OCI-LY7 (cell line): ENCODE measurements around the gene PALLD. TPM values are rescaled to one million over a fixed set of nuclear protein-coding genes. Genes with fewer than 3 reads are reported as not detected.

Experiments used
- BruUV-seq: library from RNA; stranded (reverse); fragments of 400-500 nt; replicated peaks from 2 replicates; lab custom pipeline; 2021; lab: Mats Ljungman, UMichigan
- CTCF ChIA-PET: fragments of 300-600 bp; sonication (Branson Sonifier 250); formaldehyde crosslinking; loops from one replicate; lab custom pipeline; 2022; ENCODE audit warnings: antibody characterized with exemption; ENCODE audit not compliant: unreplicated experiment; lab: Charles Lee
- POLR2A ChIA-PET: fragments of 300-600 bp; sonication (Branson Sonifier 250); formaldehyde crosslinking; loops from one replicate; lab custom pipeline; 2022; ENCODE audit warnings: antibody characterized with exemption; lab: Charles Lee
- DNase-seq: peaks from one replicate; pipeline ENCODE4 v3.0.0-alpha.2; 2015; ENCODE audit warnings: low spot score
- H2AFZ ChIP-seq: fragments of 200-600 bp; sonication (generic), shearing (Covaris generic); 2 replicates; pipeline ENCODE4 v1.6.1; 2014; ENCODE audit warnings: mild to moderate bottlenecking, antibody characterized with exemption, low read length, moderate library complexity
- H3K27ac ChIP-seq: fragments of 200-600 bp; sonication (generic); 2 replicates; pipeline ENCODE4 v1.5.1; 2014; ENCODE audit warnings: mixed run types, low read depth, mild to moderate bottlenecking, moderate library complexity, low read length, inconsistent platforms; ENCODE audit not compliant: poor library complexity, severe bottlenecking
- H3K36me3 ChIP-seq: fragments of 200-600 bp; sonication (generic); 2 replicates; pipeline ENCODE4 v1.6.1; 2014; ENCODE audit warnings: mild to moderate bottlenecking, antibody characterized with exemption, low read length, moderate library complexity, mixed read lengths; ENCODE audit not compliant: insufficient read depth
- H3K4me1 ChIP-seq: fragments of 200-600 bp; sonication (generic); 2 replicates; pipeline ENCODE4 v1.5.1; 2014; ENCODE audit warnings: mild to moderate bottlenecking, low read length; ENCODE audit not compliant: insufficient read depth, poor library complexity, severe bottlenecking
- H3K4me2 ChIP-seq: fragments of 200-600 bp; sonication (generic); 2 replicates; pipeline ENCODE4 v1.6.1; 2014; ENCODE audit warnings: mild to moderate bottlenecking, low read length
- H3K4me3 ChIP-seq: fragments of 200-600 bp; sonication (generic); 2 replicates; pipeline ENCODE4 v1.5.1; 2014; ENCODE audit warnings: mild to moderate bottlenecking, low read depth, low read length; ENCODE audit not compliant: poor library complexity, severe bottlenecking
- H3K79me2 ChIP-seq: fragments of 200-600 bp; sonication (generic); 2 replicates; pipeline ENCODE4 v1.6.1; 2016; ENCODE audit warnings: low read depth, mild to moderate bottlenecking, low read length, moderate library complexity, mixed read lengths; ENCODE audit not compliant: insufficient read depth
- H3K9me2 ChIP-seq: fragments of 200-600 bp; sonication (generic); 2 replicates; pipeline ENCODE4 v1.6.1; 2016; ENCODE audit warnings: mild to moderate bottlenecking, low read length, mixed read lengths; ENCODE audit not compliant: insufficient read depth
- H3K9me3 ChIP-seq: fragments of 200-600 bp; sonication (generic); 2 replicates; pipeline ENCODE4 v1.6.1; 2014; ENCODE audit warnings: mild to moderate bottlenecking, mixed run types, low read length, mixed read lengths
- H4K20me1 ChIP-seq: fragments of 200-600 bp; sonication (generic); 2 replicates; pipeline ENCODE4 v1.6.1; 2014; ENCODE audit warnings: mild to moderate bottlenecking, antibody characterized with exemption, low read length, moderate library complexity, mixed read lengths; ENCODE audit not compliant: insufficient read depth
- EZH2phosphoT487 ChIP-seq: fragments of 200-600 bp; sonication (generic); IDR thresholded peaks from 2 replicates; pipeline ENCODE4 v1.6.1; 2018; ENCODE audit warnings: low read depth, borderline replicate concordance, mild to moderate bottlenecking, mixed run types, antibody characterized with exemption, low read length, moderate library complexity, mixed read lengths
- intact Hi-C: fragments of 100-400 bp; cut with micrococcal nuclease; formaldehyde crosslinking; loops from one replicate; pipeline ENCODE4 v1.10.0; 2022; ENCODE audit not compliant: unreplicated experiment
- total RNA-seq, 2 experiments: library from RNA; depleted of rRNA in 1 of 2; stranded (reverse); fragments of >200 nt in 1 of 2; shearing (Covaris generic) in 1 of 2; gene quantifications; 2 replicates each; pipeline ENCODE4 v1.2.3, GENCODE V29; 2014 to 2022
- TF ChIP-seq, protein P1 (sequence below): fragments of 200-600 bp; sonication (generic); conservative IDR thresholded peaks from 2 replicates; pipeline ENCODE4 v1.5.1; 2014; ENCODE audit warnings: mild to moderate bottlenecking, antibody characterized with exemption, low read length, moderate library complexity, mixed read lengths

PALLD gene
- total RNA-seq, 2 experiments from 2014 or later: 0.73 to 2.8 TPM

DNA sequence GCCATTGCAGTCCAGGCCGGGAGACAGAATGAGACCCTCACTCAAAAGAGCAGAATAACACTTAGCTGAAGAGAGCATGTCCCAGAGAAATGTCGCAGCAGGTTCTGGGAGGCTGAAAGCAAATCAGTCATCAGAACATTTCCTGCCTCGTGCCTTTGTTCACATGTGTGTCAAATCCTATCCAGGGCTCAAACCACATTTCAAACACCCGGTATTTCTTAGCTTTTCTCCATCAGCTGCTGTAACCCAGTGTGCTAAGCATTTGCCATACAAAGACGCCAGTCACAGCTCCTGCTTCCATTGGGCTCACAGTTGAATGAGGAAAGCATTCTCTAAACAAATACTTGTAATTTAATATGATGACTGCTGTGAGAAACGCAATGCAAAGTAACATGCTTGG lies 6.0 kb downstream of the PALLD start:
- Histone ChIP-seq H3K4me2 (no peak overlapping the region), H2AFZ (no peak overlapping the region), H3K9me3 (no peaks in the 10 kb centered on the region), H3K4me3 (no peak overlapping the region), H3K4me1 (no peaks in the 10 kb centered on the region), H4K20me1 (no peaks in the 10 kb centered on the region), H3K9me2 (no peaks in the 10 kb centered on the region), H3K36me3 (no peaks in the 10 kb centered on the region), H3K27ac (no peak overlapping the region), H3K79me2 (no peaks in the 10 kb centered on the region)
- no TSS peak for BruUV-seq
- CTCF ChIA-PET: no interaction called here
- TF ChIP-seq EZH2phosphoT487: no peak
- TF ChIP-seq, protein P1, sequence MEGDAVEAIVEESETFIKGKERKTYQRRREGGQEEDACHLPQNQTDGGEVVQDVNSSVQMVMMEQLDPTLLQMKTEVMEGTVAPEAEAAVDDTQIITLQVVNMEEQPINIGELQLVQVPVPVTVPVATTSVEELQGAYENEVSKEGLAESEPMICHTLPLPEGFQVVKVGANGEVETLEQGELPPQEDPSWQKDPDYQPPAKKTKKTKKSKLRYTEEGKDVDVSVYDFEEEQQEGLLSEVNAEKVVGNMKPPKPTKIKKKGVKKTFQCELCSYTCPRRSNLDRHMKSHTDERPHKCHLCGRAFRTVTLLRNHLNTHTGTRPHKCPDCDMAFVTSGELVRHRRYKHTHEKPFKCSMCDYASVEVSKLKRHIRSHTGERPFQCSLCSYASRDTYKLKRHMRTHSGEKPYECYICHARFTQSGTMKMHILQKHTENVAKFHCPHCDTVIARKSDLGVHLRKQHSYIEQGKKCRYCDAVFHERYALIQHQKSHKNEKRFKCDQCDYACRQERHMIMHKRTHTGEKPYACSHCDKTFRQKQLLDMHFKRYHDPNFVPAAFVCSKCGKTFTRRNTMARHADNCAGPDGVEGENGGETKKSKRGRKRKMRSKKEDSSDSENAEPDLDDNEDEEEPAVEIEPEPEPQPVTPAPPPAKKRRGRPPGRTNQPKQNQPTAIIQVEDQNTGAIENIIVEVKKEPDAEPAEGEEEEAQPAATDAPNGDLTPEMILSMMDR: no peak
- intact Hi-C loops: no loop called here
- DNase-seq: no peak
- POLR2A ChIA-PET: no interaction called here

DNA sequence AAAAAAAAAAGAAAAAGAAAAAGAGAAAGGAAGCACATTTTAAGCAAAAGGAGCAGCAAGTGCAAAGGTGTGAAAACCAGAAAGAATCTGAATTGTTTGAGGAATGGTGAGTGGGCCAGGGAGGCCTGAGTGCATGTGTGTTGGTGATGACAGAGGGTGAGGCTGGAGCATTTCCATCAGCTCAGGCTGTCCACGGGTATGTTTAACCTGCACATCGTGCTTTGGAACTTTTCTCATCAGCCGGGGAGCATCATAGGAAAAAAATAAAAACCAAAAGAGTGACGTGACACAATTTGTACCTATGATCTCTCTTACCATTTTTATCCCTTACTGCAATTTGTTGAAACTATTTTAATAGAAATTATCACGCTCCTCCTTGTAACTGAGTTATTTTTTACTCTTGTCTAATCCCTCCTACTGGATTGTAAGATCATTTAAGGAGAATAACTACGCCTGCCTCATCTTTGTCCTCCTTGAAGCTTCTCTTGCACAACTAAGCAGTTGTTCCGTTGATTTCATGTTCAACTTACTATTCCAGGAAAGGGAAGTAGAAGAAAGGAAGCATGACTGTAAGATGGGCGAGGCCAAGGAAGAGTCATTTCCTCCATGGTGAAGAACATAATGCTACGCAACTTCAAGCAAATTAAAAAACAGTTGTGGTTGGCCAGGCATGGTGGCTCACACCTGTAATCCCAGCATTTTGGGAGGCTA lies 7.0 kb downstream of the PALLD start:
- Histone ChIP-seq H3K79me2 (no peaks in the 10 kb centered on the region), H4K20me1 (no peaks in the 10 kb centered on the region), H3K4me3 (no peak overlapping the region), H3K9me3 (no peaks in the 10 kb centered on the region), H3K4me1 (no peaks in the 10 kb centered on the region), H3K36me3 (no peaks in the 10 kb centered on the region), H3K27ac (no peak overlapping the region), H3K9me2 (no peaks in the 10 kb centered on the region), H3K4me2 (no peak overlapping the region), H2AFZ (no peak overlapping the region)
- CTCF ChIA-PET: no interaction called here
- no TSS peak for BruUV-seq
- POLR2A ChIA-PET: interaction anchor here (0.7 kb wide), 1 partner anchor 32 kb away, joined by 5 read pairs; no protein-coding TSS in a partner anchor
- TF ChIP-seq EZH2phosphoT487: no peak
- TF ChIP-seq, protein P1: no peak
- intact Hi-C loops: no loop called here
- no peak for DNase-seq

DNA sequence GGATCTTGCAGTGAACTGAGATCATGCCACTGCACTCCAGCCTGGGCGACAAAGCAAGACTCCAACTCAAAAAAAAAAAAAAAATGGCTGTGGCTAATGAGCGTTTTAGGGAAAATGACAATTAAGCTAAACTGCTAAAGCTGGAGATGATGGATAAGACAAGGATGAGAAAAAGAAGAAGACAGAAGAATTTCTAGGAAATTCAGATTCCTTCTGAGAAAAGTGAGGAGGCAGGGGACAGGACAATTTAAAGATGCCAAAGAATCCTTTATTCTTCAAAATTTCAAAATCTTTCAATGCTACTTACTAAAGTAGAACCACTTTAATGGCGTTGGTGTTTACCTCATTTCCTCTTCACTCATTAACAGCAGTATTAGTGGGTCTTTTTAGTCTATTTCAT lies 7.7 kb downstream of the PALLD start:
- Histone ChIP-seq H3K9me2 (no peaks in the 10 kb centered on the region), H2AFZ (no peak overlapping the region), H3K79me2 (no peaks in the 10 kb centered on the region), H3K36me3 (no peaks in the 10 kb centered on the region), H3K4me3 (no peak overlapping the region), H3K27ac (no peak overlapping the region), H4K20me1 (no peaks in the 10 kb centered on the region), H3K9me3 (no peaks in the 10 kb centered on the region), H3K4me2 (no peak overlapping the region), H3K4me1 (no peaks in the 10 kb centered on the region)
- BruUV-seq: no TSS peak
- CTCF ChIA-PET: no interaction called here
- TF ChIP-seq, protein P1: no peak
- no peak for TF ChIP-seq EZH2phosphoT487
- DNase-seq: no peak
- POLR2A ChIA-PET: interaction anchor here (0.7 kb wide), 1 partner anchor 31 kb away, joined by 5 read pairs; no protein-coding TSS in a partner anchor
- intact Hi-C loops: no loop called here
